OCI-LY1 (cell line): ENCODE data around the gene TMPRSS3.

Experiments
- H2AFZ ChIP-seq: fragments of 200-600 bp; sonication (generic), shearing (Covaris generic); 2 replicates; pipeline ENCODE4 v1.6.0; 2014; ENCODE audit warnings: antibody characterized with exemption, mild to moderate bottlenecking, low read length
- H3F3A ChIP-seq: fragments of 200-600 bp; sonication (generic), shearing (Covaris generic); 2 replicates; pipeline ENCODE4 v1.6.0; 2014; ENCODE audit warnings: mild to moderate bottlenecking, antibody characterized with exemption, low read length, moderate library complexity; ENCODE audit not compliant: insufficient read depth
- H3K27ac ChIP-seq: fragments of 200-600 bp; sonication (generic); 2 replicates; pipeline ENCODE4 v1.5.1; 2014; ENCODE audit warnings: low read length, mixed run types, mild to moderate bottlenecking, low read depth; ENCODE audit not compliant: poor library complexity, severe bottlenecking
- H3K27me3 ChIP-seq: fragments of 200-600 bp; sonication (generic); 2 replicates; pipeline ENCODE4 v1.6.0; 2014; ENCODE audit warnings: antibody characterized with exemption, mild to moderate bottlenecking, low read length, moderate library complexity; ENCODE audit not compliant: insufficient read depth
- H3K36me3 ChIP-seq: fragments of 200-600 bp; sonication (generic); 2 replicates; pipeline ENCODE4 v1.6.1; 2014; ENCODE audit warnings: mild to moderate bottlenecking, antibody characterized with exemption, low read length, moderate library complexity, mixed read lengths; ENCODE audit not compliant: insufficient read depth
- H3K4me1 ChIP-seq: fragments of 200-600 bp; sonication (generic); 2 replicates; pipeline ENCODE4 v1.5.1; 2014; ENCODE audit warnings: mild to moderate bottlenecking, low read length, moderate library complexity; ENCODE audit not compliant: insufficient read depth, severe bottlenecking
- H3K4me2 ChIP-seq: fragments of 200-600 bp; sonication (generic), shearing (Covaris generic); 2 replicates; pipeline ENCODE4 v1.6.1; 2014; ENCODE audit warnings: low read length
- H3K4me3 ChIP-seq: fragments of 200-600 bp; sonication (generic); 2 replicates; pipeline ENCODE4 v1.5.1; 2014; ENCODE audit warnings: low read length, low read depth, mild to moderate bottlenecking, mixed read lengths; ENCODE audit not compliant: poor library complexity, severe bottlenecking
- H3K79me2 ChIP-seq: fragments of 200-600 bp; shearing (Covaris generic); 2 replicates; pipeline ENCODE4 v1.6.1; 2016; ENCODE audit warnings: mixed run types, low read length, mixed read lengths; ENCODE audit not compliant: insufficient read depth
- H3K9ac ChIP-seq: fragments of 200-600 bp; sonication (generic), shearing (Covaris generic); 2 replicates; pipeline ENCODE4 v1.6.1; 2014; ENCODE audit warnings: mild to moderate bottlenecking, low read length, mixed read lengths
- H3K9me2 ChIP-seq: fragments of 200-600 bp; sonication (generic), shearing (Covaris generic); 2 replicates; pipeline ENCODE4 v1.6.1; 2014; ENCODE audit warnings: low read depth, mild to moderate bottlenecking, low read length, mixed read lengths
- H3K9me3 ChIP-seq: fragments of 200-600 bp; shearing (Covaris generic); 2 replicates; pipeline ENCODE4 v1.6.1; 2014; ENCODE audit warnings: low read length, mixed read lengths
- H4K20me1 ChIP-seq: fragments of 200-600 bp; sonication (generic), shearing (Covaris generic); 2 replicates; pipeline ENCODE4 v1.6.0; 2016; ENCODE audit warnings: mild to moderate bottlenecking, low read length; ENCODE audit not compliant: insufficient read depth
- CTCF ChIP-seq: fragments of 200-600 bp; sonication (generic), shearing (Covaris generic); IDR thresholded peaks from 2 replicates; pipeline ENCODE4 v1.5.1; 2017; ENCODE audit warnings: mild to moderate bottlenecking, antibody characterized with exemption, low read length, moderate library complexity, mixed read lengths
- EZH2 ChIP-seq: fragments of 200-600 bp; sonication (generic), shearing (Covaris generic); IDR thresholded peaks from 2 replicates; pipeline ENCODE4 v1.8.0; 2017; ENCODE audit warnings: borderline replicate concordance, mixed run types, mild to moderate bottlenecking, antibody characterized with exemption, low read length, moderate library complexity, mixed read lengths

Gene TMPRSS3

GRCh38 chr21:42421018-42421793 lies 25.4 kb upstream of the TMPRSS3 start:
- TF ChIP-seq CTCF (no peak), EZH2 (no peak)
- no peaks in the 10 kb centered on the region for H3F3A ChIP-seq
- no peak overlapping the region for H3K27ac ChIP-seq
- no peaks in the 10 kb centered on the region for H3K79me2 ChIP-seq
- H4K20me1 ChIP-seq, result no peaks in the 10 kb centered on the region
- peaks cover 5% of the 10 kb centered on the region; the same call in 1 of the 2 replicates for H3K9me3 ChIP-seq
- peaks cover 3% of the 10 kb centered on the region for H3K4me1 ChIP-seq
- H3K4me2 ChIP-seq, result no peak overlapping the region
- no peak overlapping the region for H3K9ac ChIP-seq
- peaks cover 5% of the 10 kb centered on the region for H3K27me3 ChIP-seq
- no peak overlapping the region for H3K4me3 ChIP-seq
- H3K9me2 ChIP-seq, result no peaks in the 10 kb centered on the region
- H3K36me3 ChIP-seq, result no peaks in the 10 kb centered on the region
- H2AFZ ChIP-seq, result no peak overlapping the region

- H3K36me3 ChIP-seq, result no peaks in the 10 kb centered on the region
- H3K9me3 ChIP-seq, result peaks cover 5% of the 10 kb centered on the region; the same call in 1 of the 2 replicates
- no peak overlapping the region for H3K4me2 ChIP-seq
- H3K27ac ChIP-seq, result no peak overlapping the region
- H3K4me3 ChIP-seq, result no peak overlapping the region
- H3K9ac ChIP-seq, result no peak overlapping the region
- no peaks in the 10 kb centered on the region for H3F3A ChIP-seq
- no peak overlapping the region for H2AFZ ChIP-seq
- H3K27me3 ChIP-seq, result peaks cover 5% of the 10 kb centered on the region
- no peaks in the 10 kb centered on the region for H3K79me2 ChIP-seq
- H3K9me2 ChIP-seq, result no peaks in the 10 kb centered on the region
- H4K20me1 ChIP-seq, result no peaks in the 10 kb centered on the region
- TF ChIP-seq CTCF, result no peak
- no peak for TF ChIP-seq EZH2
- H3K4me1 ChIP-seq, result peaks cover 3% of the 10 kb centered on the region
These were observed 24.0 kb upstream of the TMPRSS3 start for GRCh38 chr21:42419845-42420244.

GRCh38 chr21:42418886-42419285 lies 23.0 kb upstream of the TMPRSS3 start:
- Histone ChIP-seq H3K9me2 (no peaks in the 10 kb centered on the region), H3K27ac (no peak overlapping the region), H3K79me2 (no peaks in the 10 kb centered on the region), H4K20me1 (no peaks in the 10 kb centered on the region), H3K9me3 (peaks cover 5% of the 10 kb centered on the region; the same call in 1 of the 2 replicates), H3F3A (no peaks in the 10 kb centered on the region), H2AFZ (no peak overlapping the region), H3K36me3 (no peaks in the 10 kb centered on the region), H3K4me3 (no peak overlapping the region), H3K9ac (no peak overlapping the region), H3K4me1 (peaks cover 3% of the 10 kb centered on the region), H3K27me3 (peaks cover 5% of the 10 kb centered on the region), H3K4me2 (no peak overlapping the region)
- no peak for TF ChIP-seq CTCF
- TF ChIP-seq EZH2, result no peak
